Activated naive CD4-positive, alpha-beta T cell treated with anti-CD3 and anti-CD28 coated beads, Interleukin-2, amount 50 U/mL, for 24 hours (primary cell): Measurements from ENCODE around the gene SGCD.
"Not testable (repeated sequence)": the region's sequence is repeated elsewhere in the genome, so short reads cannot be mapped to it uniquely, and the experiment has no call there.

Experiments used
- H3K27ac Mint-ChIP-seq: one replicate; pipeline ENCODE4 v1.8.0; 2021; ENCODE audit warnings: mild to moderate bottlenecking, mixed read lengths
- H3K27me3 Mint-ChIP-seq: one replicate; pipeline ENCODE4 v1.8.0; 2021; ENCODE audit warnings: mixed read lengths
- H3K36me3 Mint-ChIP-seq: one replicate; pipeline ENCODE4 v1.8.0; 2021; ENCODE audit warnings: mixed read lengths
- H3K4me1 Mint-ChIP-seq: one replicate; pipeline ENCODE4 v1.8.0; 2021; ENCODE audit warnings: mixed read lengths
- H3K4me3 Mint-ChIP-seq: one replicate; pipeline ENCODE4 v1.8.0; 2021; ENCODE audit warnings: mild to moderate bottlenecking, mixed read lengths
- H3K9me3 Mint-ChIP-seq: one replicate; pipeline ENCODE4 v1.8.0; 2021; ENCODE audit warnings: mixed read lengths

The SGCD gene

DNA sequence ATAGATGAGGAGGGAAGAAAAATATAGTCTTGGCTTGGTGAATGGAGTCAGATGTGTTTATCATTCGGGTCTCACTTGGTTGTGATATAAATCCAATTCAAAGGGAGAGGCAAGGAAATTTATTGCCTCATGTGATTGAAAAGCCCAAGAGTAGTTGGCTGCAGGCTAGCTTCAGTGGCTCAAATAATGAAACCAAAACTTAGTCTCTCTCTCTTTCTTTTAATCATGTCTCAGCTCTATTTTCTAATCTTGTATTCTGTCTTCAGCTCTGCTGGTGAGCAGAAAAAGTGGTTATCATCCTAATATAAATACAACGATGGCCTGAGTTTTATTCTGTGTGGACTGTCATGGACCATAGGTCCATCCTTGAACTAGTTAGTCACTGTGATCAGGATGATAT is 288.9 kb downstream of the SGCD start:
- Mint-ChIP-seq H3K4me1 (no peaks in the 10 kb centered on the region), H3K36me3 (peaks cover 8% of the 10 kb centered on the region), H3K27me3 (peaks cover 8% of the 10 kb centered on the region), H3K4me3 (no peak overlapping the region), H3K27ac (no peak overlapping the region), H3K9me3 (peaks cover 12% of the 10 kb centered on the region)

DNA sequence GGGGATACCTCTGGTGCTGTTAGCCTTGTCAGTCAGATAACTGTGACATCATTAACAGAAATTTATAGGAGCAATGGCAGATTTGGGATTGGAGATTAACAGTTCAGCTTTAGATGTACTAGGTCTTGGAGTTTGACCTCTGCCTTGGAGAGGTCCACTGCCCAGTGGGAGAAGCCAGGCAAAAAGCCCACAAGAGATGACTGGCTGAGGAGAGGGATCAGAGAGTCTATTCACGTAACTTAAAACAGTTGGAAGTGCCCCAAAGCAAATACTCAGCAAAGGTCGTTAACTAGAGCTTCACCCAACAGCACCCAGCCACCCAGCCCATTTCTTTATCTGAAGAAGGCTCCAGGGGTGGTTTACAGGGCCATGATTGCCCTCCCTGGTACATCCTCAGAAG is 290.5 kb downstream of the SGCD start:
- Mint-ChIP-seq H3K4me1 (no peaks in the 10 kb centered on the region), H3K27me3 (peaks cover 5% of the 10 kb centered on the region), H3K36me3 (no peaks in the 10 kb centered on the region), H3K9me3 (no peaks in the 10 kb centered on the region), H3K27ac (no peak overlapping the region), H3K4me3 (no peak overlapping the region)

DNA sequence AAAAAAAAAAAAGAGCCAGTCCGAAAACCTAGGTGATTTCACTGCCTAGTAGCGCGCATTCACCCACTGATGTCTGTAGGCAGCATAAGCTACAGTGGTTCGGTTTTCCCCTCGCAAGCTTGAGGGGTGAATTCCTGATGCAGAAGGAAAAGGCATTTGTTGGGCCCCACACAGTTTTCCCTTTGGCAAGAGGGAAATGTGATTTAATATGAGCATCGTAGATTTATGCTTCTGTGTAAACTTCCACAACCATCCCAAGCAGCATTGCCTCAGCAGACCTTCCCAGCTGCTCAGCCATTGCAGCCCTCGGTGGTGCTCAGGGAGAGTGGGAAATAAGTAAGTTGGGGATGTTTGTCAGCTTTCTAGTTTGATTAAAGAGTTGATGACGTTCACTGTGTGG is 291.6 kb downstream of the SGCD start:
- Mint-ChIP-seq H3K9me3 (no peaks in the 10 kb centered on the region), H3K27ac (no peak overlapping the region), H3K36me3 (no peaks in the 10 kb centered on the region), H3K4me3 (no peak overlapping the region), H3K27me3 (peaks cover 5% of the 10 kb centered on the region), H3K4me1 (no peaks in the 10 kb centered on the region)

DNA sequence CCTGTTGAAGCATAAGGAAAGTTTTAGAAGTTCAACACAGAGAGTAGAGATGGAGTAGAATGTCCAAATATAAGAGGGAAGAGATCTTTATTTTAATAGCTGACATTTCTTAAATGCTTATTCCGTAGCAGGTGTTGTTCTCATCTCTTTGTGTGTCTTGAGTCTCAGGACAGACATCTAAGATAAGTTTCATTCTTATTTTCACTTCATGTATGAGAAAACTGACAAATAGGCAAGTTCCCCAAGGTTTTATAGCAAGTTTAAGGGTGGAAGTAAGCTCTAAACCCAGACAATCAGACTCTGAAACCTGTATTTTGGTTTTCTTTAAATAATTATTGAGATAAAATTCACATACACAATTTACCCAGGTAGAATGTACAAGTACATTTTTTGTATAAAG is 294.8 kb downstream of the SGCD start:
- Mint-ChIP-seq H3K4me3 (no peak overlapping the region), H3K27ac (no peak overlapping the region), H3K9me3 (no peaks in the 10 kb centered on the region), H3K36me3 (no peaks in the 10 kb centered on the region), H3K27me3 (no peaks in the 10 kb centered on the region), H3K4me1 (no peaks in the 10 kb centered on the region)

DNA sequence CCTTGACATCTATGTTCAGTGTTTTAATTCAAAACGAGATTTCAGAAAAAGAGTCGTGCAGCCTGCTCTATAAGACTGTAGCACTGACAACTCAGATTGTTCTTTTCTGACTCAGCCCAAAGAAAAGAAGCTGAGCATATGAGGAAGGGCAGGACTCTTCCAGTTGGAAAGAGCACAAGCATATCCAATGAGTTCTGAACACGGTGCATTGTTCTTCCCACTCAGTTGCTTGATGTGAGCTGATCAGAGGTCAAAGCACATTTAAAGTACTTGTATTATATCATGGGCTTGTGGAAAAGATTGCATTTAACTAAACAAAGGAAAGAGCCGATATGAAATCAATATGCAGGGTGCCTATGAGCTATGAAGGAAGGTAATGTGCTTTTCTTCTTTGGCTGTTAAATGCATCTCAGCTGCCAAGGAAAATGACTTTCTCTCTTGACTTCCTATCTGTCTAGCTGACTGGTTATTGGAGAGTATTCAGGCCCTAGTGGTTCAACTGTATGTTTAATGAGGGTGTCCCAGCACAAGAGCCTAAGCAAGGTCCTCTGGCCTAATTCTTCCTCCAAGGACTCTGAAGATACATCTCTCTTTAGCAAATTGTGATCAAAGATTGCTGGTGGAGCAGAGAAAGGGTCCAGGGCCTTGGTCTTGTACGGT is 296.5 kb downstream of the SGCD start:
- H3K9me3 Mint-ChIP-seq, result no peaks in the 10 kb centered on the region
- no peaks in the 10 kb centered on the region for H3K36me3 Mint-ChIP-seq
- no peaks in the 10 kb centered on the region for H3K4me1 Mint-ChIP-seq
- H3K4me3 Mint-ChIP-seq, result no peak overlapping the region
- no peak overlapping the region for H3K27ac Mint-ChIP-seq
- H3K27me3 Mint-ChIP-seq, result no peaks in the 10 kb centered on the region

DNA sequence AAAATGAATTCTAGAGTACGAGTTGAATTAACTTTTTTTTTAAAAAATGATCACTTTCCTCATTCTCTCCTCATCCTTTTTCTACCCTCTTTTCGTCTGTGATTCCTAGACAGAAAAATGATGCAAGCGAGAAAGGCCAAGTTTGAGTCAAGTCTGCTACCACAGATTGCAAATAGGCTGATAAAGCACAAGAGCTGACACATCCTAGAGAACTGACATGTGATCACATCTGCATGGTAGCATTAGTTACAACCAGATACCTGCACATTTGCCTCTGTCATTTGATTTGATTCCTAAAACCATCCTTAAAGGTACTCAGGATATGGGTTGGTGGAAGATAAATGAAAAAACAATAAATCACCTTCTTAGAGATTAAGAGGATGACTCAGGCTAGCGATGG is 297.7 kb downstream of the SGCD start:
- Mint-ChIP-seq H3K4me1 (no peaks in the 10 kb centered on the region), H3K27me3 (no peaks in the 10 kb centered on the region), H3K9me3 (no peaks in the 10 kb centered on the region), H3K4me3 (no peak overlapping the region), H3K27ac (no peak overlapping the region), H3K36me3 (no peaks in the 10 kb centered on the region)

DNA sequence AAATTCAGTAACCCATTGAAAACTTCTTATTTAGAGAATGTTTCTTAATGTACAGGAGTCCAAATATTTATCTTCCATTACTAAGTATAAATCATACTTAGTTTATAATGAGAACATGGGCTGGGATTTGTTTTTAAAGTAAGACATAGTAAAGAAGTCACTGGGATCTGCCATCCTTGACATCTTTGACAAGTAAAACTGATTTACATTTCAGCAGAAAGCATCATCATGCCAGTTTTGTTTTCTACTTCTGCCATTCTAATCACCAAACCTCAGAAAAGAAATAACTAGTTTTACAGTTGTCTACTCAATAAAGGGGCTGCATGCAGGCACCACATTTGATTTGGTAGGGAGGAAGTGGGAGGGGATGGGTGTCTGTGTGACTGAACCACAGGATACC is 301.5 kb downstream of the SGCD start:
- Mint-ChIP-seq H3K27me3 (no peaks in the 10 kb centered on the region), H3K9me3 (no peaks in the 10 kb centered on the region), H3K27ac (no peak overlapping the region), H3K4me3 (no peak overlapping the region), H3K4me1 (no peaks in the 10 kb centered on the region), H3K36me3 (no peaks in the 10 kb centered on the region)

DNA sequence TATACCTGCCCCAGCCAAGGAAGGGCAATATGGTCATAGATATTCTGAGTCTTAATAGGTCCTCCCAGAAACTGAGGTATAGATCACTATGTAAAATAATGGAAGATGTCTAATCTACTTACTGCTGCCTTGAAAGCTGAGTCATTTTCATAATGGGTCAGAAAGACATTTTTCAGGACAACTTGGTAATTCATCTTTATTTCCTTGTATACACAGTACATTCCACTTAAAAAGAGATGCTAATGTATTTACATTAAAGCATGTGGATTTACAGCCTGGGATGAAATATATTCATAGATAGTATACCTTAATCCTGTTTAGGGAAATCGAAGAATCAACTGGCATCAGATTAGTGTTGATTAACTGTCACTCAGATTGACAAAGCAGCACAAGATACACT is 304.0 kb downstream of the SGCD start:
- no peaks in the 10 kb centered on the region for H3K9me3 Mint-ChIP-seq
- no peak overlapping the region for H3K27ac Mint-ChIP-seq
- H3K36me3 Mint-ChIP-seq, result no peaks in the 10 kb centered on the region
- no peak overlapping the region for H3K4me3 Mint-ChIP-seq
- H3K4me1 Mint-ChIP-seq, result no peaks in the 10 kb centered on the region
- peaks cover 1% of the 10 kb centered on the region for H3K27me3 Mint-ChIP-seq

DNA sequence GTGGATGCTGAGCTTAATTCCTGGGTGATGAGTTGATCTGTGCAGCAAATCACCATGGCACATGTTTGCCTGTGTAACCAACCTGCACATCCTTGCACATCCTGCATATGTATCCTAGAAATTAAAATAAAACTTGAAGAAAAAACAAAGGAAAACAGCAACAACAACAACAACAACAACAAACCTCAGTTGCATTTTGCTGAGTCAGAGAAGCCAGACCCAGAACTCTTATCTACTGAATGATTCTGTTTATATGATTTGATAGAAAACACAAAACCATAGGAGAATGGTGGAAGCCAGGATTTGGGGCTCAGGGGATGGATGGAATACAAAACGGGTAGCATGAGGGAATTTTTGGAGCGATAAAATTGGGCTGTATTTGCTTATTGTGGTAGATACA is 307.3 kb downstream of the SGCD start:
- Mint-ChIP-seq H3K27ac (no peak overlapping the region), H3K9me3 (no peaks in the 10 kb centered on the region), H3K4me1 (no peaks in the 10 kb centered on the region), H3K36me3 (no peaks in the 10 kb centered on the region), H3K4me3 (no peak overlapping the region), H3K27me3 (peaks cover 1% of the 10 kb centered on the region)

DNA sequence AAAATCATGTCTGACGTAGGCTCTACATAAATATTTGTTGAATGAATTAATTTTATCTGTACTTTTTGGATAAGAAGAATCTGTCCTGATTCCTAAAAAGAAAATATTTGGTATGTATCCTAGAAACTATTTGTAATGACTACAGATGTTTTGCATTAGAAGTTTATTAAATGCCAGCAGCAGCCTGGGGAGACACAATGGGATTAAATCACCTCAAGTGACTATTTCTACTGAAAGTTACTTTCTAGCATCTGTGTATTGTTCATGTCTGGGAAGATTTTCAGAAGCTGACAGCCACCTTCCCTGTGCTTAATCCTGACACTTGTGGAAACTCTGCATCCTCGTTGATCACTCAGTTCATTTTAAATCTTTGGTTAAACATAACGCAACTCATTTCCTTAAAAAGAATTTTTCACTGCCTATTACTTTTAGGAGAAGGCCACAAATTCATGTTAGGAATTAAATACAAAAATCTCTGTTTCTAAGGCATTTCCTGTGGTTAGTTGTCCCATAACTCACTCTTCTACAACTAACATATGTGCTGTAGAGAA is 313.8 kb downstream of the SGCD start:
- Mint-ChIP-seq H3K27me3 (peaks cover 3% of the 10 kb centered on the region), H3K27ac (no peak overlapping the region), H3K9me3 (no peaks in the 10 kb centered on the region), H3K36me3 (no peaks in the 10 kb centered on the region), H3K4me3 (no peak overlapping the region), H3K4me1 (no peaks in the 10 kb centered on the region)

DNA sequence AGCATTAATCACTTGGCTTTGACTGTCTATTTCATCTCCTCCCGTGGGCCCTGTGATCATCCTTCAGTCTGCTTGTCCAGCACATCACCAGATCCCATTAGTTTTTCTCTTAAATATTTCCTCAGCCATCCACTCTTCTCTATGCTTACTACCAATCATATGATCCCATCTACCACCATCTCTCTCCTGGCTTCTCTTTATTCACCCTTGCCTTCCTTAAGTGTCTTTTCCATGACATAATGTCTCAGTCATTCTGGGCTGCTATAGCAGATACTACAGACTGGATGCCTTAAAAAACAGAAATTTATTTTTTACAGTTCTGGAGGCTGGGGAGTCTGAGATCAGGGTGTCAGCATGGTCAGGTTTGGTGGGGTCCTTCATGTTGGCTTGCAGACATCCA is 314.7 kb downstream of the SGCD start:
- Mint-ChIP-seq H3K9me3 (no peaks in the 10 kb centered on the region), H3K36me3 (no peaks in the 10 kb centered on the region), H3K27ac (no peak overlapping the region), H3K27me3 (peaks cover 5% of the 10 kb centered on the region), H3K4me1 (no peaks in the 10 kb centered on the region), H3K4me3 (no peak overlapping the region)

DNA sequence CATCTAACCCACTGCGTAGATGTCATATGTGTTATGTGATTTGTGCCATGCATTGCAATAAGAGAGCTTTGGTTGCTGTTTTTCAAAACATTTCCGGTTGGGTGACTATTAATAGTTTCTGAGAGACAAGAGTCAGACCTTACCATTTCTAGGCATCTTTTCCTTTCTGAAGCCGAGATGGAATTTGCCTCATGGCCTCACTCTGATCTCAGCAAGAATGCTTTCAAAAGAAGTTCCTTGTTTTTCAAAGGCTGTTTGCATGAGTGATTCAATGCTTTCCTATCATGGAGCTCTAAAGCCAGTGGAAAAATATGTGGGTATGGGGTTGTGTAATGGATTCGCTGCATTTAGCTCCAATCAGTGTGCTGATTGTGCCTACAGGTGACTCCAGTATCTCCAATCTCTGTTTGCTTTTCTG is 320.1 kb downstream of the SGCD start:
- Mint-ChIP-seq H3K9me3 (no peaks in the 10 kb centered on the region), H3K27ac (no peak overlapping the region), H3K36me3 (no peaks in the 10 kb centered on the region), H3K4me3 (no peak overlapping the region), H3K4me1 (no peaks in the 10 kb centered on the region), H3K27me3 (peaks cover 8% of the 10 kb centered on the region)

DNA sequence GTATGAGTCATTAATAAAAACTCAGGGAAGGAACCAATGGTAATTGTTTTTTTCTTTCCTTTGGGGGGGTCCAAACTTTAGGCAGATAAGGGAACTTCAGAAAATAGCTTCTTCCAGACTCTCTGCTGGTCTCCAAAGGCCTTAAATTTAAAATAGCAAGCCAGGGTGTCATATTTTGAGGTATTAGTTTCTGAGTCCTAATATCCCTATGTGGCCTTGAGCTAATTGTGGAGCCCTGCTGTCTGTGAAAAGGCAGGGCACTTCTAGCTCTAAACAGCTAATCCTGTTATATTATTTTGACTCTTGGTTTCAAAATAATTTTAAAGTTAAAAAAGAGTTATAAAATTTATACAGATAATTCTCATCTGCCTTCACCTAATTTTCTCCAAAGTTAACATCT is 327.5 kb downstream of the SGCD start:
- no peak overlapping the region for H3K4me3 Mint-ChIP-seq
- no peaks in the 10 kb centered on the region for H3K9me3 Mint-ChIP-seq
- H3K36me3 Mint-ChIP-seq, result no peaks in the 10 kb centered on the region

DNA sequence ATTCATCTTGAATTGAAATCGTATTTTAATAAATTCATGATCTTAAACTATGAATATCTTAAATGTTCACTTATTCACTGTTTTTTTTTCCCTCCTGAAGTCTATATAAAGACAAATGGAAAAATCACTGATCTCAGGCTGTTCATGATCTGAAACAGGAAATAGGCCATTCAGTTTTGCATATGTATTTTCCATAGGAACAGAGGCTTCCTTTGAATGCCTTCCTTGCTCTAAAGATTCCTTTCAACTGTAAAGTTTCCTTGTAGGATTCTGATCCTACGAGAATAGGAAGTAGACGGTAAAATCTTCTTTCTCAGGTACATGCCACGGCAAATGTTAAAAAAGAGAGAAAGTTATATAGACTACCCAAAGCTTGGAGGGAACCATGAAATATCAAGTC is 328.8 kb downstream of the SGCD start:
- Mint-ChIP-seq H3K36me3 (no peaks in the 10 kb centered on the region), H3K4me3 (no peak overlapping the region), H3K9me3 (no peaks in the 10 kb centered on the region), H3K4me1 (no peaks in the 10 kb centered on the region), H3K27ac (no peak overlapping the region), H3K27me3 (peaks cover 3% of the 10 kb centered on the region)

More for the DNA sequence above, 327.5 kb downstream of the SGCD start:
- Mint-ChIP-seq H3K4me1 (no peaks in the 10 kb centered on the region), H3K27ac (no peak overlapping the region), H3K27me3 (peaks cover 3% of the 10 kb centered on the region)

DNA sequence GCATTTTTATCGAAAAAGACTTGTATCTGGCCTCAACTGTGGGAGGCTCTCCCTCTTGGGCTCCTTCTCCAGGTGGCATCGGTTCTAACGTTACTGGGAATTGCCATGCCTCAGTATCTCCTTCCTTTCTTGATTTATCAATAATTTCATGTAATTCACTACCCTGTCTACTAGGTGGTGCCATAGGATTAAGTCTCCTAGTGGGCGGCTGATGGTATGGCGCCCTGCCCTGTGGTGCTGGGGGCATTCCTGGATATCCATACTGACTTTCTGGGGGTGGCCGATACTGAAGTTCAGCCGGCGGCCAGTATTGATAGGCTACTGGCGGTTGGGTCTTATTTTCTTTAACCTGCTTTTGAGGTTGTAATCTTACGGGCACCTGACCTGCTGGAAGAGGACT is 337.9 kb downstream of the SGCD start:
- not testable (repeated sequence) for H3K36me3 Mint-ChIP-seq, H3K9me3 Mint-ChIP-seq, H3K27ac Mint-ChIP-seq, H3K4me1 Mint-ChIP-seq, H3K27me3 Mint-ChIP-seq, H3K4me3 Mint-ChIP-seq

DNA sequence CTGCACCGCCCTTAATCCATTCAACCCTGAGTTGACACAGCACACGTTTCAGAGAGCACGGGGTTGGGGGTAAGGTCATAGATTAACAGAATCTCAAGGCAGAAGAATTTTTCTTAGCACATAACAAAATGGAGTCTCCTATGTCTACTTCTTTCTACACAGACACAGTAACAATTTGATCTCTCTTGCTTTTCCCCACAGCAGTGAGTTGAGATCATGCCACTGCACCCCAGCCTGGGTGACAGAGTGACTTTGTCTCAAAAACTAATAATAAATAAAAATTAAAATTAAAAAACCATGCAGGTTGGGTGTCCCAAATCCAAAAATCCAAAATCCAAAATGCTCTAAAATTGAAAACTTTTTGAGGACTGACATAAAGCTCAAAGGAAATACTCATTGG is 339.7 kb downstream of the SGCD start:
- not testable (repeated sequence) for H3K4me1 Mint-ChIP-seq, H3K27ac Mint-ChIP-seq, H3K9me3 Mint-ChIP-seq, H3K36me3 Mint-ChIP-seq, H3K27me3 Mint-ChIP-seq, H3K4me3 Mint-ChIP-seq

DNA sequence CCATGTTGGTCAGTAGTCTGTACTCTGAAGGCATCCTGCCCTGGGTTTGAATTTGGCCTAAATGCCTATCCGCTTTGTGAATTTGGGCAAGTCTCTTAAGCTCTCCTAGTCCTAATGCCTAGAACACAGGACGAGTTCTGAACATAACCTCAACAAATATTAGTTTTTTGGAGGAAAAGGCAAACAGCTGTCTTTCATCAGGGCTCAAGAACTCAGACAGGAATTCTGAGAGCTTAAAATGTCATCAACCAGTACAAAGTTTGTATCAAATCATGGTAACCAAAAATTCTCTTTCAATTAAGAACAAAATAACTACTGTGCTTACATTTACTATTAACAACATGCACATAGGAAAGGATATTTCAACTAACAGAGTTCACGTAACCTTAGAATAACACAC is 340.7 kb downstream of the SGCD start:
- H3K36me3 Mint-ChIP-seq, result no peaks in the 10 kb centered on the region
- no peaks in the 10 kb centered on the region for H3K27me3 Mint-ChIP-seq
- H3K4me1 Mint-ChIP-seq, result no peaks in the 10 kb centered on the region
- no peaks in the 10 kb centered on the region for H3K9me3 Mint-ChIP-seq
- H3K4me3 Mint-ChIP-seq, result no peak overlapping the region
- H3K27ac Mint-ChIP-seq, result no peak overlapping the region
